GM12892 (cell line): Measurements from ENCODE around the gene ZCCHC4.
"Not testable (repeated sequence)": the region's sequence is repeated elsewhere in the genome, so short reads cannot be mapped to it uniquely, and the experiment has no call there.

Experiments used
- POLR2A ChIP-seq: IDR thresholded peaks from 2 replicates; pipeline ENCODE4 v1.6.1; 2011; ENCODE audit warnings: low read depth, low read length, control low read depth
- POLR2AphosphoS5 ChIP-seq: IDR thresholded peaks from 2 replicates; pipeline ENCODE4 v1.6.1; 2011; ENCODE audit warnings: low read depth, low read length, control low read depth
- TAF1 ChIP-seq: IDR thresholded peaks from 2 replicates; pipeline ENCODE4 v1.6.1; 2011; ENCODE audit warnings: low read depth, mild to moderate bottlenecking, control low read depth, low read length, borderline replicate concordance

DNA sequence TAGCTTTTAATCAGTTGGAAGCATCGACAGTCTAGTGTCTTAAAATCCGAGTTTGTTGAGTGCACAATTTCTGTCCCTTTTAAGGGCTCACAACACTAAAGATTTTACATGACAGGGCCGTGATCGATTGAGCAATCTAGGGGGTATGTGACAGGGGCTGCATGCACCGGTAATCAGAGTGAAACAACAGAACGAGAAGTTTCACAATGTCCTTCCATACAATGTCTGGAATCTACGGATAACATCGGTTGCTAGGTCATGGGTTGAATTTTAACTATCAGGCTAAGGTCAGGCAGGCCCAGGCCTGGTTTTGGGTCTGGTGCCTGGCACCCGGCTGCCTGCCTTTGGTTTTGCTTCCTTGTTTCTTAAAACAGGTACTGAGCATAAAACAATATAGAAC is 60.0 kb downstream of the ZCCHC4 start:
- not testable (repeated sequence) for TF ChIP-seq TAF1, POLR2A, POLR2AphosphoS5
